Measurements from ENCODE around the gene PTPRK. TPM values are rescaled to one million over a fixed set of nuclear protein-coding genes. Genes with fewer than 3 reads are reported as not detected.

The PTPRK gene
- polyA plus RNA-seq, 1 donor (not counting 4 experiments of a cell fraction or from before 2014, with no cell fraction given): 52.7 TPM

GRCh38 chr6:128241216-128241615 lies 279.2 kb downstream of the PTPRK start:
- Histone ChIP-seq H3K4me2 (ENCODE audit: control insufficient read depth, extremely low read depth, insufficient read depth, low read depth, low read length) (no peak overlapping the region), H3K4me3 (ENCODE audit: control insufficient read depth in 2 of 3, extremely low read depth in 1 of 3, insufficient read depth in 2 of 3, low read depth in 1 of 3, low read length in 3 of 3) (no peak overlapping the region), H3K9me3 (ENCODE audit: control insufficient read depth, low read depth, low read length) (no peaks in the 10 kb centered on the region), H3K27ac (ENCODE audit: control insufficient read depth, insufficient read depth, low read length) (no peak overlapping the region), H3K36me3 (ENCODE audit: control insufficient read depth in 2 of 2, extremely low read depth in 1 of 2, insufficient read depth in 2 of 2, low read length in 2 of 2) (peaks cover 0 to 11% of the 10 kb centered on the region in 2 experiments), H2AFZ (ENCODE audit: control insufficient read depth, low read length) (no peak overlapping the region), H3K79me2 (ENCODE audit: control insufficient read depth, insufficient read depth, low read length) (peaks cover 5% of the 10 kb centered on the region), H4K20me1 (ENCODE audit: control insufficient read depth, extremely low read depth, insufficient read depth, low read length) (no peaks in the 10 kb centered on the region), H3K9me1 (ENCODE audit: control insufficient read depth, extremely low read depth, insufficient read depth, low read length) (no peaks in the 10 kb centered on the region), H3K9ac (ENCODE audit: control insufficient read depth, extremely low read depth, insufficient read depth, low read length) (no peak overlapping the region), H3K27me3 (ENCODE audit: control insufficient read depth, extremely low read depth, insufficient read depth, low read length) (no peaks in the 10 kb centered on the region), H3K4me1 (ENCODE audit: control insufficient read depth, extremely low read depth, insufficient read depth, low read length) (no peaks in the 10 kb centered on the region)
- FAIRE-seq (no peak), DNase-seq (ENCODE audit: low read depth, low spot score) (no peak)
- dilution Hi-C loops (cut with MboI; ENCODE audit: extremely low pct_ligation_motif_present, low sequenced_read_pairs): no loop called here
- TF ChIP-seq EZH2 (IDR thresholded peaks at IDR 0.05; ENCODE audit: low read length) (no peak), CTCF (optimal IDR thresholded peaks at IDR 0.05 in 1 of 3, IDR thresholded peaks at IDR 0.05 in 1 of 3, conservative IDR thresholded peaks at IDR 0.05 in 1 of 3; ENCODE audit: extremely low read depth in 1 of 3, insufficient read depth in 2 of 3, low read length in 3 of 3) (no peak)

GRCh38 chr6:128240024-128240428 lies 280.4 kb downstream of the PTPRK start:
- dilution Hi-C loops (cut with MboI; ENCODE audit: extremely low pct_ligation_motif_present, low sequenced_read_pairs): no loop called here

More at GRCh38 chr6:128240024-128240428, 280.4 kb downstream of the PTPRK start:
- H3K4me1 ChIP-seq (ENCODE audit: control insufficient read depth, extremely low read depth, insufficient read depth, low read length): no peaks in the 10 kb centered on the region
- no peaks in the 10 kb centered on the region for H3K9me3 ChIP-seq (ENCODE audit: control insufficient read depth, low read depth, low read length)
- peaks cover 0 to 11% of the 10 kb centered on the region in 2 experiments for H3K36me3 ChIP-seq (ENCODE audit: control insufficient read depth in 2 of 2, extremely low read depth in 1 of 2, insufficient read depth in 2 of 2, low read length in 2 of 2)
- no peak overlapping the region for H3K27ac ChIP-seq (ENCODE audit: control insufficient read depth, insufficient read depth, low read length)
- no peak for TF ChIP-seq EZH2 (IDR thresholded peaks at IDR 0.05; ENCODE audit: low read length)
- no peak for TF ChIP-seq CTCF (optimal IDR thresholded peaks at IDR 0.05 in 1 of 3, IDR thresholded peaks at IDR 0.05 in 1 of 3, conservative IDR thresholded peaks at IDR 0.05 in 1 of 3; ENCODE audit: extremely low read depth in 1 of 3, insufficient read depth in 2 of 3, low read length in 3 of 3)
- H3K9me1 ChIP-seq (ENCODE audit: control insufficient read depth, extremely low read depth, insufficient read depth, low read length): no peaks in the 10 kb centered on the region
- no peak overlapping the region for H3K4me3 ChIP-seq (ENCODE audit: control insufficient read depth in 2 of 3, extremely low read depth in 1 of 3, insufficient read depth in 2 of 3, low read depth in 1 of 3, low read length in 3 of 3)
- H3K27me3 ChIP-seq (ENCODE audit: control insufficient read depth, extremely low read depth, insufficient read depth, low read length): no peaks in the 10 kb centered on the region
- peaks cover 2% of the 10 kb centered on the region for H3K79me2 ChIP-seq (ENCODE audit: control insufficient read depth, insufficient read depth, low read length)
- H4K20me1 ChIP-seq (ENCODE audit: control insufficient read depth, extremely low read depth, insufficient read depth, low read length): no peaks in the 10 kb centered on the region
- H3K4me2 ChIP-seq (ENCODE audit: control insufficient read depth, extremely low read depth, insufficient read depth, low read depth, low read length): no peak overlapping the region
- H2AFZ ChIP-seq (ENCODE audit: control insufficient read depth, low read length): no peak overlapping the region
- no peak for DNase-seq (ENCODE audit: low read depth, low spot score)
- FAIRE-seq: no peak
- H3K9ac ChIP-seq (ENCODE audit: control insufficient read depth, extremely low read depth, insufficient read depth, low read length): no peak overlapping the region

All from keratinocyte (primary cell).